OCI-LY7 (cell line): ENCODE results near the gene ABCA4. TPM values are rescaled to one million over a fixed set of nuclear protein-coding genes. Genes with fewer than 3 reads are reported as not detected.

Experiments
- BruUV-seq: library from RNA; stranded (reverse); fragments of 400-500 nt; replicated peaks from 2 replicates; lab custom pipeline; 2021; lab: Mats Ljungman, UMichigan
- CTCF ChIA-PET: fragments of 300-600 bp; sonication (Branson Sonifier 250); formaldehyde crosslinking; loops from one replicate; lab custom pipeline; 2022; ENCODE audit warnings: antibody characterized with exemption; ENCODE audit not compliant: unreplicated experiment; lab: Charles Lee
- POLR2A ChIA-PET: fragments of 300-600 bp; sonication (Branson Sonifier 250); formaldehyde crosslinking; loops from one replicate; lab custom pipeline; 2022; ENCODE audit warnings: antibody characterized with exemption; lab: Charles Lee
- DNase-seq: peaks from one replicate; pipeline ENCODE4 v3.0.0-alpha.2; 2015; ENCODE audit warnings: low spot score
- H2AFZ ChIP-seq: fragments of 200-600 bp; sonication (generic), shearing (Covaris generic); 2 replicates; pipeline ENCODE4 v1.6.1; 2014; ENCODE audit warnings: mild to moderate bottlenecking, antibody characterized with exemption, low read length, moderate library complexity
- H3K27ac ChIP-seq: fragments of 200-600 bp; sonication (generic); 2 replicates; pipeline ENCODE4 v1.5.1; 2014; ENCODE audit warnings: mixed run types, low read depth, mild to moderate bottlenecking, moderate library complexity, low read length, inconsistent platforms; ENCODE audit not compliant: poor library complexity, severe bottlenecking
- H3K36me3 ChIP-seq: fragments of 200-600 bp; sonication (generic); 2 replicates; pipeline ENCODE4 v1.6.1; 2014; ENCODE audit warnings: mild to moderate bottlenecking, antibody characterized with exemption, low read length, moderate library complexity, mixed read lengths; ENCODE audit not compliant: insufficient read depth
- H3K4me1 ChIP-seq: fragments of 200-600 bp; sonication (generic); 2 replicates; pipeline ENCODE4 v1.5.1; 2014; ENCODE audit warnings: mild to moderate bottlenecking, low read length; ENCODE audit not compliant: insufficient read depth, poor library complexity, severe bottlenecking
- H3K4me2 ChIP-seq: fragments of 200-600 bp; sonication (generic); 2 replicates; pipeline ENCODE4 v1.6.1; 2014; ENCODE audit warnings: mild to moderate bottlenecking, low read length
- H3K4me3 ChIP-seq: fragments of 200-600 bp; sonication (generic); 2 replicates; pipeline ENCODE4 v1.5.1; 2014; ENCODE audit warnings: mild to moderate bottlenecking, low read depth, low read length; ENCODE audit not compliant: poor library complexity, severe bottlenecking
- H3K79me2 ChIP-seq: fragments of 200-600 bp; sonication (generic); 2 replicates; pipeline ENCODE4 v1.6.1; 2016; ENCODE audit warnings: low read depth, mild to moderate bottlenecking, low read length, moderate library complexity, mixed read lengths; ENCODE audit not compliant: insufficient read depth
- H3K9me2 ChIP-seq: fragments of 200-600 bp; sonication (generic); 2 replicates; pipeline ENCODE4 v1.6.1; 2016; ENCODE audit warnings: mild to moderate bottlenecking, low read length, mixed read lengths; ENCODE audit not compliant: insufficient read depth
- H3K9me3 ChIP-seq: fragments of 200-600 bp; sonication (generic); 2 replicates; pipeline ENCODE4 v1.6.1; 2014; ENCODE audit warnings: mild to moderate bottlenecking, mixed run types, low read length, mixed read lengths
- H4K20me1 ChIP-seq: fragments of 200-600 bp; sonication (generic); 2 replicates; pipeline ENCODE4 v1.6.1; 2014; ENCODE audit warnings: mild to moderate bottlenecking, antibody characterized with exemption, low read length, moderate library complexity, mixed read lengths; ENCODE audit not compliant: insufficient read depth
- CTCF ChIP-seq: fragments of 200-600 bp; sonication (generic); conservative IDR thresholded peaks from 2 replicates; pipeline ENCODE4 v1.5.1; 2014; ENCODE audit warnings: mild to moderate bottlenecking, antibody characterized with exemption, low read length, moderate library complexity, mixed read lengths
- EZH2phosphoT487 ChIP-seq: fragments of 200-600 bp; sonication (generic); IDR thresholded peaks from 2 replicates; pipeline ENCODE4 v1.6.1; 2018; ENCODE audit warnings: low read depth, borderline replicate concordance, mild to moderate bottlenecking, mixed run types, antibody characterized with exemption, low read length, moderate library complexity, mixed read lengths
- intact Hi-C: fragments of 100-400 bp; cut with micrococcal nuclease; formaldehyde crosslinking; loops from one replicate; pipeline ENCODE4 v1.10.0; 2022; ENCODE audit not compliant: unreplicated experiment
- total RNA-seq, 2 experiments: library from RNA; depleted of rRNA in 1 of 2; stranded (reverse); fragments of >200 nt in 1 of 2; shearing (Covaris generic) in 1 of 2; gene quantifications; 2 replicates each; pipeline ENCODE4 v1.2.3, GENCODE V29; 2014 to 2022

Gene ABCA4
- total RNA-seq, 2 experiments from 2014 or later = not detected

GRCh38 chr1:94105957-94106529 lies 14.9 kb downstream of the ABCA4 start:
- Histone ChIP-seq H3K36me3 (no peaks in the 10 kb centered on the region), H3K4me1 (no peaks in the 10 kb centered on the region), H3K4me2 (no peak overlapping the region), H4K20me1 (no peaks in the 10 kb centered on the region), H3K4me3 (no peak overlapping the region), H3K79me2 (no peaks in the 10 kb centered on the region), H3K9me3 (no peaks in the 10 kb centered on the region), H3K27ac (no peak overlapping the region), H2AFZ (no peak overlapping the region), H3K9me2 (no peaks in the 10 kb centered on the region)
- TF ChIP-seq CTCF = no peak
- no peak for TF ChIP-seq EZH2phosphoT487
- BruUV-seq = no TSS peak
- ChIA-PET POLR2A (no interaction called here), CTCF (no interaction called here)
- intact Hi-C loops = no loop called here
- DNase-seq = no peak

GRCh38 chr1:94105581-94105952 lies 15.4 kb downstream of the ABCA4 start:
- intact Hi-C loops = no loop called here
- H3K9me3 ChIP-seq = no peaks in the 10 kb centered on the region
- TF ChIP-seq EZH2phosphoT487 (no peak), CTCF (no peak)
- H2AFZ ChIP-seq = no peak overlapping the region
- no peaks in the 10 kb centered on the region for H3K9me2 ChIP-seq
- CTCF ChIA-PET = no interaction called here
- no peak overlapping the region for H3K27ac ChIP-seq
- H3K4me1 ChIP-seq = no peaks in the 10 kb centered on the region
- H3K4me2 ChIP-seq = no peak overlapping the region
- H4K20me1 ChIP-seq = no peaks in the 10 kb centered on the region
- POLR2A ChIA-PET = no interaction called here
- H3K79me2 ChIP-seq = no peaks in the 10 kb centered on the region
- H3K4me3 ChIP-seq = no peak overlapping the region
- no TSS peak for BruUV-seq
- H3K36me3 ChIP-seq = no peaks in the 10 kb centered on the region
- DNase-seq = no peak

- H4K20me1 ChIP-seq = no peaks in the 10 kb centered on the region
- H3K79me2 ChIP-seq = no peaks in the 10 kb centered on the region
- H3K36me3 ChIP-seq = no peaks in the 10 kb centered on the region
- CTCF ChIA-PET = no interaction called here
- DNase-seq = no peak
- H3K27ac ChIP-seq = no peak overlapping the region
- no peaks in the 10 kb centered on the region for H3K4me1 ChIP-seq
- no peaks in the 10 kb centered on the region for H3K9me2 ChIP-seq
- H3K4me3 ChIP-seq = no peak overlapping the region
- intact Hi-C loops = no loop called here
- no TSS peak for BruUV-seq
- H2AFZ ChIP-seq = no peak overlapping the region
- H3K9me3 ChIP-seq = no peaks in the 10 kb centered on the region
- POLR2A ChIA-PET = no interaction called here
- no peak for TF ChIP-seq CTCF
- no peak for TF ChIP-seq EZH2phosphoT487
- H3K4me2 ChIP-seq = no peak overlapping the region
Measured at GRCh38 chr1:94104776-94105580, 16.0 kb downstream of the ABCA4 start.
